ENCODE measurements around the gene LRRC8C.

DNA sequence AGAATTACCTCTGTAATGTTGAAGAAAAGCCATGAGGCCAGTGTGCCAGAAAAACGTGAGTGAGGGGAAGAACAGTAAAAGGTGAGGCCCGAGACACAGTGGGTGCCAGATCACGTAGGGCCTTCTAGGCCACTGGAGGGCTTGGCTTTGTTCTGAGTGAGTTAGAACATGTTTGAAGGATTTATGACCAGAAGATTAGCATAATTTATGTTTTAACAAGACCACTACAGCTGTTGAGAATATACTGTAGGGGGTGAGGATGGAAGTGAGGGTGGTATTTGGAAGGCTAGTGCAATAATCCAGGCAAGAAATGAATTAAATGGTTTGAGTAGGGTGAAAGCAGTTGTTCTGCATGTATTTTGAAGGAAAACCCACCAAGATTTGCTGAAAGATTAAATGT is 56.3 kb downstream of the LRRC8C start:
- TF ChIP-seq POLR2A (IDR thresholded peaks at IDR 0.05): no peak
- TF ChIP-seq, protein P1, sequence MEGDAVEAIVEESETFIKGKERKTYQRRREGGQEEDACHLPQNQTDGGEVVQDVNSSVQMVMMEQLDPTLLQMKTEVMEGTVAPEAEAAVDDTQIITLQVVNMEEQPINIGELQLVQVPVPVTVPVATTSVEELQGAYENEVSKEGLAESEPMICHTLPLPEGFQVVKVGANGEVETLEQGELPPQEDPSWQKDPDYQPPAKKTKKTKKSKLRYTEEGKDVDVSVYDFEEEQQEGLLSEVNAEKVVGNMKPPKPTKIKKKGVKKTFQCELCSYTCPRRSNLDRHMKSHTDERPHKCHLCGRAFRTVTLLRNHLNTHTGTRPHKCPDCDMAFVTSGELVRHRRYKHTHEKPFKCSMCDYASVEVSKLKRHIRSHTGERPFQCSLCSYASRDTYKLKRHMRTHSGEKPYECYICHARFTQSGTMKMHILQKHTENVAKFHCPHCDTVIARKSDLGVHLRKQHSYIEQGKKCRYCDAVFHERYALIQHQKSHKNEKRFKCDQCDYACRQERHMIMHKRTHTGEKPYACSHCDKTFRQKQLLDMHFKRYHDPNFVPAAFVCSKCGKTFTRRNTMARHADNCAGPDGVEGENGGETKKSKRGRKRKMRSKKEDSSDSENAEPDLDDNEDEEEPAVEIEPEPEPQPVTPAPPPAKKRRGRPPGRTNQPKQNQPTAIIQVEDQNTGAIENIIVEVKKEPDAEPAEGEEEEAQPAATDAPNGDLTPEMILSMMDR (IDR thresholded peaks at IDR 0.05): no peak

Data from heart left ventricle (tissue), 13 donors.